Epithelial cell of esophagus (primary cell): Measurements from ENCODE around the gene CNPY1.

Source experiments
- DNase-seq: peaks from one replicate; pipeline ENCODE4 v3.0.0; 2010; ENCODE audit warnings: low read depth
- H3K4me3 ChIP-seq: 2 replicates; pipeline ENCODE4 v1.5.1; 2011; ENCODE audit warnings: mild to moderate bottlenecking, low read length, control low read depth
- TF ChIP-seq, protein P1 (sequence below): IDR thresholded peaks from 2 replicates; pipeline ENCODE4 v1.5.1; 2011; ENCODE audit warnings: low read depth, mild to moderate bottlenecking, low read length, control low read depth, inconsistent platforms; ENCODE audit not compliant: insufficient read depth; ENCODE audit errors: missing control alignments

CNPY1 gene

DNA sequence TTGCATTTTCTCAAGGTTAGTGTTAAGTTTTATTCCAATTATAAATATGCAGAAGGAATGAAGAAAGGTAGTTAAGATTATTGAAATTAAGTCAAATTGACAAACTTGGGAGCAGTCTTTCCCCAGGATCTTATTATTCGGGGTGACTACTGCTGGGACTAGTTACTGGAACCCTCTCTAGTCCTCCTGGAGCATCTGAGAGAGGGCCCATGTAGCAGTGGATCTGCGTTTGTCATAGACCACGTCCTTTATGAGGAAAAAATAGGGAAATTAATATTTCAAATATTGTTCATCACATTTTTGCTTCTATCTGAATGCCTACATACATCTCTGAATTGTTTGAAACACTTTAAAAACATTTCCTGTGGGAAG lies 41.0 kb downstream of the CNPY1 start:
- DNase-seq = no peak
- H3K4me3 ChIP-seq = no peak overlapping the region
- TF ChIP-seq, protein P1, sequence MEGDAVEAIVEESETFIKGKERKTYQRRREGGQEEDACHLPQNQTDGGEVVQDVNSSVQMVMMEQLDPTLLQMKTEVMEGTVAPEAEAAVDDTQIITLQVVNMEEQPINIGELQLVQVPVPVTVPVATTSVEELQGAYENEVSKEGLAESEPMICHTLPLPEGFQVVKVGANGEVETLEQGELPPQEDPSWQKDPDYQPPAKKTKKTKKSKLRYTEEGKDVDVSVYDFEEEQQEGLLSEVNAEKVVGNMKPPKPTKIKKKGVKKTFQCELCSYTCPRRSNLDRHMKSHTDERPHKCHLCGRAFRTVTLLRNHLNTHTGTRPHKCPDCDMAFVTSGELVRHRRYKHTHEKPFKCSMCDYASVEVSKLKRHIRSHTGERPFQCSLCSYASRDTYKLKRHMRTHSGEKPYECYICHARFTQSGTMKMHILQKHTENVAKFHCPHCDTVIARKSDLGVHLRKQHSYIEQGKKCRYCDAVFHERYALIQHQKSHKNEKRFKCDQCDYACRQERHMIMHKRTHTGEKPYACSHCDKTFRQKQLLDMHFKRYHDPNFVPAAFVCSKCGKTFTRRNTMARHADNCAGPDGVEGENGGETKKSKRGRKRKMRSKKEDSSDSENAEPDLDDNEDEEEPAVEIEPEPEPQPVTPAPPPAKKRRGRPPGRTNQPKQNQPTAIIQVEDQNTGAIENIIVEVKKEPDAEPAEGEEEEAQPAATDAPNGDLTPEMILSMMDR = no peak

DNA sequence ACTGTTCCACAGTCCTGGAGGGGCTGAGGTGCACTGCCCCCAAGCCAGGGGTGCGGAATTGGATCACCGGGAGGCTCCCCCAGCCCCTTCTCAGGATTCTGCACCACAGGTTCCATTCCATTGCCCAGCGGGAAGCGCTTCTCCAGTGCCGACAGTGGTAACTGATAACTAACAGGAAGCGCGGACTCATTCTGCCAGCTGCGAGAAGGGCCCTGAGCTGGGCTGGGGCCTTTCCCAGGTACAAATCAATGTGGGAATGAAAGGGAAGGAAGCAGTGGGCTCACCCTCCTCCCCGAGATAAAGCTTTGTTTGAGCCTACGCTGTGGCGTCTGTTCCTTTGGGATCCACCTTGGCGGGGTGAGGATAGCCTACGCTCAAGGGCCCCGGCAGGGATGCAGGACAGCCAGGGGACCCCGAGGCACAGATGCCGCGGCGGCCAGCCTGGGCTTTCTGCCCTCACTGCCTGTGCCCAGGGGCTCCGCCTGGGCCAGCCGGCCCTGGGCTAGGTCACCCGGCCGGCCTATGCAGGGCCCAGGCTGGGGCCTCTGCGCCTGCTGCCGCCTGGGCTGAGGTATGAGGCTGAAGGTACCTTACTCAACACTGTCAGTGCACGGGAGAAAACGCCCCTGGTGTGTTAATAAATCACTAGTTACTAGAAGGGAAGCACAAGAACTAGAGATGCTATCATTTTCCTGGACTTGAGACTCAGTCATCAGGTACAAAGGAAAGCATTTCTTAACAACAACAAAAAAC lies 49.0 kb downstream of the CNPY1 start:
- DNase-seq = no peak
- H3K4me3 ChIP-seq = no peak overlapping the region
- TF ChIP-seq, protein P1 = no peak

DNA sequence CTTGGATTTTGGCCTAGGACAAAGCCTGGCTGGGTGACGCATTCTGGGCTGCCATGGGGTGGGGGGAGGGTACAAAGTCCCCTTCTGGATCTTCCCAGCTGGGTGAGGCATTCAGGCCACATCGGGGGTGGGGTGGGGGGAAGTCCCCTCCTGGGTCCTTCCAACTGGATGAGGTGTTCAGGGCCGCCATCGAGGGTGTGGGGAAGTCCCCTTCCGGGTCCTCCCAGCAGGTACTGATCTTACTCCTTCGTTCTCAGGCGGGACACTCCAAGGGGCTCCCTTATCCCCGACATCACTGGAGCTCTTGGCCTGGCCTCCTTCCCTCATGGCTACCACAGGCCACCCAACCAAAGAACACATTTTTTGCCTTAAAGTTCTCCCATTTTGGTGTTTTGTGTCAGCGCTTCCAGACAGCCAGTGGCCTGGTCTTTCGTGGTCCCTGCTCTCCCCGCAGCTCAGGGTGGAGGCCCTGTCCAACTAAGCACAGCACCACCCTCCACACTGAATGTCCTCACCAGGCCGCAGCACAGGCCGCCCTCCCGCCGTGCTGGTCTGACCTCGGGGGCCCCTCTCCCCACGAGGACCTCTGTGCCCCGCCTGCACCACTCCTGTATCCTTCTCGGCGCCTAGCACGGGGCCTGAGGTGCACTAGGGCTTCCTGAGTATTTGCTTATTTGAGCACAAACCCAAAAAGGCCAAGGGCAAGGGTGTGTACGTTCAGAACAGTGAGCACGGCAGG lies 49.9 kb downstream of the CNPY1 start:
- DNase-seq = no peak
- no peak overlapping the region for H3K4me3 ChIP-seq
- TF ChIP-seq, protein P1 = no peak

DNA sequence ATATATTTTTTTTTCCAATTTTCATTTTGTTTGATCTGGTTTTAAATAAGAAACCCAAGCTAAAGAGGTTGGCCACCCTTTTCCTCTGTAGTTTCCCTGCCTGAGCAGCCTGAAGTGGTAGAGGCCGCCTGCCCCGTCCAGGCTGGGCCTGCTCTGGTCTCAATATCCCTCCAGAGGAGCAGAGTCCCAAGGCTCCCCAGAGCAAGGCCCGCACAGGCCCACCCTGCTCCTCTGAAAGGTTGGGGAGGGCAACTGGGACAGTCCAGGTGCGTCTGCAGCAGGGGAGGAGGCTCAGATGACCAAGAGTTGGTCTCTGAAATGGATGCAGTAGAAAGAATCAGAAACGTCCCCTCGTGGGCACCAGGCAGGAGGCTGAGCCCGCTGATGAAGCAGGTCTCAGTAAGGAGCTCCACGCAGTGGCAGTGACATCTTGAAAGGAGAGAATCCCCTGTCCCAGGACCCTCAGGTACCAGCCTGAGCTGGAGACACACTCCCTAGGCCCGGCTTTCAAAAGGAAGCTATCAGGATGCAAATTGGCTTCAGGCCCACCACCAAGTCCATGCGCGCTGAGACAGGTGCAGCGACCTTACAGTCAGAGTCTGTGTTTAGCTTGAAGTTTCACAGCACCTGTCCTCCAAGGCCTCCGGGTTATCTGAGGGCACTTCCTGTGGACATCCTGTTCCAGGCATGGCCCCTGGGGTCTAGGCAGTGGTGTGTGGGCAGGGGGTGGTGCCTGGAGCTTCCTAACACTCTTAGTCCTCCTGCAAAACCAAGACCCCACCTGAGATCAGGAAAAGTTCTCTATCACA lies 50.7 kb downstream of the CNPY1 start:
- no peak for DNase-seq
- H3K4me3 ChIP-seq = no peak overlapping the region
- TF ChIP-seq, protein P1 = no peak

DNA sequence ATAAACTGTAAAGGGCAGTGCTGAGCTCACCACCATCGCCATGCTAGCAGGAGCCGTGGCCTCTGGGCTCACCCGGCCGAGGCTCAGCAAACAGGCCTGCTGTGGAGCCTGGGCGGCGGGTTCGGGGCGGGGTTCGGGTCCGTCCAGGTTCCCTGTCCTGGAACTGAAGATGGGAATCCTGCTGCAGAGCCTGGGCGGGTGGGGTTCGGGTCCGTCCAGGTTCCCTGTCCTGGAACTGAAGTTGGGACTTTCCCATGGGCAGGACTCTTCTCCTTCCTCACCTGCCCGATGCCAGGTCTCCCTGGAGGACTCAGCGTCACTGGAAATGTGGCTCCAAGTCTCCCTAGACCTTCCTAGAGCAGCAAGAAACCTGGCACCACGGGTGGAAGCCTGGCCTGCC lies 51.8 kb downstream of the CNPY1 start:
- TF ChIP-seq, protein P1 = no peak
- no peak for DNase-seq
- no peak overlapping the region for H3K4me3 ChIP-seq

DNA sequence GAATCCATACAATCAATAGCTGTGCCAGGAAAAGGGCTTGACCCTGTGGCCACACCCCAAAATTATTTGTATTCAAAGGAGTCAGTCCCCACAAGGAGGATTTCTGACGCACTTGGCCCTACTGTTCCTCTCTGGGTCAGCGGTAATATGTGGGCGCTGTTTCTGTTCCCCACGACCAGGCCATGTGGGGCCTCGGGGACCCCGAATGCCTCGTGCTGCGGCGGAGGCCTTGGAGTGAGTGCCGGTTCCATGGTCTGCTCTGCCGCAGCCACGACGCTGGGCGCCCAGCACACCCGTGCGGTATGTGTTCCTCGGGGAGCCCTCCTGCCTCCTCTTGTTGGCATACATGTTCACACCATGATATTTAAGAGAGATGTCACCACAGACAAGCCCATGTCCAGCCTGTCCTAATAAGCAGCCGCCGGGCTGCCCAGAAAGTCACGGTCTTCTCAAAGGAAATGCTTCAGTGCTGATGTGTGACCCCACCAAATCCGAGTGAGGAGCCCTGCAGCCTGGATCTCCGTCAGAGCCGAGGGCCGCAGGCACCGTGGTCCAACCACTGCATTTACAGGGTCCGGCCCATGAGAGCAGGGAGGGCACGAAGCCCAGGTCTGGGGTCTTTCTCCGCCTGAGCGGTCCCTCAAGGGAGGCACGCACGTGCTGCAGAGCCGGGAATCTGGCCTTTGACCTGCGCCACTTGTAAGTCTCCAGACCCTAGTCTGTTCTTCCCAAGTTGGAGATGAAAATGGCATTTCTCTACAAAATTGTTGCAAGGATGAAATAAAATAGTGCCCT lies 52.4 kb downstream of the CNPY1 start:
- no peak for DNase-seq
- TF ChIP-seq, protein P1 = no peak
- no peak overlapping the region for H3K4me3 ChIP-seq
